Measurements from ENCODE around the gene PAPOLG. TPM values are rescaled to one million over a fixed set of nuclear protein-coding genes. Genes with fewer than 3 reads are reported as not detected.
"Not testable (repeated sequence)": the region's sequence is repeated elsewhere in the genome, so short reads cannot be mapped to it uniquely, and the experiment has no call there.

Gene PAPOLG
- polyA plus RNA-seq, 1 donor (not counting 4 experiments of a cell fraction or from before 2014, with no cell fraction given) = 14.1 TPM

- FAIRE-seq = no peak
- no peaks in the 10 kb centered on the region for H4K20me1 ChIP-seq (ENCODE audit: control insufficient read depth, extremely low read depth, insufficient read depth, low read length)
These were observed 69.6 kb downstream of the PAPOLG start for GRCh38 chr2:60825666-60826065.

GRCh38 chr2:60826111-60826510, 70.0 kb downstream of the PAPOLG start:
- no peaks in the 10 kb centered on the region for H4K20me1 ChIP-seq (ENCODE audit: control insufficient read depth, extremely low read depth, insufficient read depth, low read length)
- H3K27me3 ChIP-seq (ENCODE audit: control insufficient read depth, extremely low read depth, insufficient read depth, low read length) = no peaks in the 10 kb centered on the region
- TF ChIP-seq CTCF (optimal IDR thresholded peaks at IDR 0.05 in 1 of 3, IDR thresholded peaks at IDR 0.05 in 1 of 3, conservative IDR thresholded peaks at IDR 0.05 in 1 of 3; ENCODE audit: extremely low read depth in 1 of 3, insufficient read depth in 2 of 3, low read length in 3 of 3) (no peak), EZH2 (IDR thresholded peaks at IDR 0.05; ENCODE audit: low read length) (no peak)
- H3K4me2 ChIP-seq (ENCODE audit: control insufficient read depth, extremely low read depth, insufficient read depth, low read depth, low read length) = no peak overlapping the region
- no peaks in the 10 kb centered on the region for H3K79me2 ChIP-seq (ENCODE audit: control insufficient read depth, insufficient read depth, low read length)
- H3K4me1 ChIP-seq (ENCODE audit: control insufficient read depth, extremely low read depth, insufficient read depth, low read length) = peaks cover 9% of the 10 kb centered on the region
- H3K27ac ChIP-seq (ENCODE audit: control insufficient read depth, insufficient read depth, low read length) = no peak overlapping the region
- H3K9me1 ChIP-seq (ENCODE audit: control insufficient read depth, extremely low read depth, insufficient read depth, low read length) = no peaks in the 10 kb centered on the region
- H3K4me3 ChIP-seq (ENCODE audit: control insufficient read depth in 2 of 3, extremely low read depth in 1 of 3, insufficient read depth in 2 of 3, low read depth in 1 of 3, low read length in 3 of 3) = no peak overlapping the region
- H3K9me3 ChIP-seq (ENCODE audit: control insufficient read depth, low read depth, low read length) = no peaks in the 10 kb centered on the region
- DNase-seq (ENCODE audit: low read depth, low spot score) (no peak), FAIRE-seq (no peak)
- dilution Hi-C loops (cut with MboI; ENCODE audit: extremely low pct_ligation_motif_present, low sequenced_read_pairs) = no loop called here
- no peaks in the 10 kb centered on the region for H3K36me3 ChIP-seq (ENCODE audit: control insufficient read depth in 2 of 2, extremely low read depth in 1 of 2, insufficient read depth in 2 of 2, low read length in 2 of 2)
- no peak overlapping the region for H2AFZ ChIP-seq (ENCODE audit: control insufficient read depth, low read length)
- H3K9ac ChIP-seq (ENCODE audit: control insufficient read depth, extremely low read depth, insufficient read depth, low read length) = no peak overlapping the region

More at GRCh38 chr2:60825666-60826065, 69.6 kb downstream of the PAPOLG start:
- no peak overlapping the region for H3K4me2 ChIP-seq (ENCODE audit: control insufficient read depth, extremely low read depth, insufficient read depth, low read depth, low read length)
- H3K9me1 ChIP-seq (ENCODE audit: control insufficient read depth, extremely low read depth, insufficient read depth, low read length) = no peaks in the 10 kb centered on the region
- no peak for DNase-seq (ENCODE audit: low read depth, low spot score)
- no peaks in the 10 kb centered on the region for H3K27me3 ChIP-seq (ENCODE audit: control insufficient read depth, extremely low read depth, insufficient read depth, low read length)
- no peaks in the 10 kb centered on the region for H3K9me3 ChIP-seq (ENCODE audit: control insufficient read depth, low read depth, low read length)
- H3K79me2 ChIP-seq (ENCODE audit: control insufficient read depth, insufficient read depth, low read length) = no peaks in the 10 kb centered on the region
- H2AFZ ChIP-seq (ENCODE audit: control insufficient read depth, low read length) = no peak overlapping the region
- H3K36me3 ChIP-seq (ENCODE audit: control insufficient read depth in 2 of 2, extremely low read depth in 1 of 2, insufficient read depth in 2 of 2, low read length in 2 of 2) = no peaks in the 10 kb centered on the region
- no peak for TF ChIP-seq CTCF (optimal IDR thresholded peaks at IDR 0.05 in 1 of 3, IDR thresholded peaks at IDR 0.05 in 1 of 3, conservative IDR thresholded peaks at IDR 0.05 in 1 of 3; ENCODE audit: extremely low read depth in 1 of 3, insufficient read depth in 2 of 3, low read length in 3 of 3)
- no peak for TF ChIP-seq EZH2 (IDR thresholded peaks at IDR 0.05; ENCODE audit: low read length)
- dilution Hi-C loops (cut with MboI; ENCODE audit: extremely low pct_ligation_motif_present, low sequenced_read_pairs) = no loop called here
- no peak overlapping the region for H3K4me3 ChIP-seq (ENCODE audit: control insufficient read depth in 2 of 3, extremely low read depth in 1 of 3, insufficient read depth in 2 of 3, low read depth in 1 of 3, low read length in 3 of 3)
- no peak overlapping the region for H3K9ac ChIP-seq (ENCODE audit: control insufficient read depth, extremely low read depth, insufficient read depth, low read length)
- H3K4me1 ChIP-seq (ENCODE audit: control insufficient read depth, extremely low read depth, insufficient read depth, low read length) = peaks cover 4% of the 10 kb centered on the region
- H3K27ac ChIP-seq (ENCODE audit: control insufficient read depth, insufficient read depth, low read length) = no peak overlapping the region

GRCh38 chr2:60826860-60827259, 70.8 kb downstream of the PAPOLG start:
- H3K36me3 ChIP-seq (ENCODE audit: control insufficient read depth in 2 of 2, extremely low read depth in 1 of 2, insufficient read depth in 2 of 2, low read length in 2 of 2); H3K79me2 ChIP-seq (ENCODE audit: control insufficient read depth, insufficient read depth, low read length); H3K9me3 ChIP-seq (ENCODE audit: control insufficient read depth, low read depth, low read length); H3K4me3 ChIP-seq (ENCODE audit: control insufficient read depth in 2 of 3, extremely low read depth in 1 of 3, insufficient read depth in 2 of 3, low read depth in 1 of 3, low read length in 3 of 3); H3K9me1 ChIP-seq (ENCODE audit: control insufficient read depth, extremely low read depth, insufficient read depth, low read length); DNase-seq (ENCODE audit: low read depth, low spot score); H3K27ac ChIP-seq (ENCODE audit: control insufficient read depth, insufficient read depth, low read length); H4K20me1 ChIP-seq (ENCODE audit: control insufficient read depth, extremely low read depth, insufficient read depth, low read length); FAIRE-seq; H3K4me2 ChIP-seq (ENCODE audit: control insufficient read depth, extremely low read depth, insufficient read depth, low read depth, low read length); H3K9ac ChIP-seq (ENCODE audit: control insufficient read depth, extremely low read depth, insufficient read depth, low read length); H3K27me3 ChIP-seq (ENCODE audit: control insufficient read depth, extremely low read depth, insufficient read depth, low read length); dilution Hi-C loops (cut with MboI; ENCODE audit: extremely low pct_ligation_motif_present, low sequenced_read_pairs); H2AFZ ChIP-seq (ENCODE audit: control insufficient read depth, low read length): not testable (repeated sequence)
- H3K4me1 ChIP-seq (ENCODE audit: control insufficient read depth, extremely low read depth, insufficient read depth, low read length) = peaks cover 15% of the 10 kb centered on the region

Data from keratinocyte (primary cell).